Measurements from ENCODE around the gene FTH1. TPM values are rescaled to one million over a fixed set of nuclear protein-coding genes. Genes with fewer than 3 reads are reported as not detected.

The FTH1 gene
- total and polyA plus RNA-seq, 11 donors = 1,764 to 5,397 (median 2,454) TPM

DNA sequence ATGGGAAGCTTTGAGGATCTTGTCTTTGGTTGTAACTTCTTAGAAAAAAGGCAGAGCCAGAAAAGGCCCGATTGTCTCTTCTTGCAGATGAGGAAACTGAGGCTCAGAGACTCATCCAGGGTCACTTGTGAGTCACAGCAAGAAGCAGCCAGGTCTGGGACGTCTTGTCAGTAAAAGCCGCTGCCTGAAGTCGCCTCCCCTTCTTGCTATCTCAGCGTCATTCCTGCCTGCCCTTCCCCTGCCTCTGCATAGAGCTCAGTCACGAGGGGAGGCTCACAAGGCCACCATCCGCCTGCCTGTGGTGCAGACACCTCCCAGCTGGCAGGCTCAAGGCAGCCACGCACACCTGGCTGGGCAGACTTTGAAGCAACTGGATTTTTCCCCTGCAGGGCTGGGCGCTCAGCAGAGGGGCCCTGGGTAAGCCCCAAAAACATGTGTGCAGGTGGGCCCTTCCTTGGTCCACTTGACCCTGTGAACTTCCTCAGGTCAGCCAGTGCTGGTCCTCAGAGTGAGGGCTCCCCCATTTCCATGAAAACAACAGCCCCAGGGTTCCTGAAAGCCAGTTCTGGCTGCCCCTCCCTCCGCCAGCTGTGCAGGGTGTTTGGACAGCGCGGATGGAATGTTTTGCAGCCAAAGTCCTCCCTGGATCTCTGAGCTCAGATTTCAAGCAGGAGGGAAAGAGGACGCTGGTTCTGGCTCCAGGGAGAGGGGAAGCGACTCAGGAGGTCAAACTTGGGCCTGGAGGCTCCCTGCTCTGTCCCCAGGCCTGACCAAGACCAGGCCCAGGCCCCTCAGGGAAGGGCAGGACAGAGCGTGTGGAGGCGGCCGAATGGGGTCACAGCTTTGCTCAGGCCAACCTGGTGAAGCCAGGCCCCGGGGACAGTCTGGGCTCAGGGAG lies 44.0 kb downstream of the FTH1 start:
- H3K27me3 ChIP-seq = no peaks in the 10 kb centered on the region
- H3K9me3 ChIP-seq = no peaks in the 10 kb centered on the region
- intact Hi-C loops (cut with DNase I) = no loop called here
- TF ChIP-seq POLR2A (IDR thresholded peaks at IDR 0.05) = no peak
- TF ChIP-seq, protein P1, sequence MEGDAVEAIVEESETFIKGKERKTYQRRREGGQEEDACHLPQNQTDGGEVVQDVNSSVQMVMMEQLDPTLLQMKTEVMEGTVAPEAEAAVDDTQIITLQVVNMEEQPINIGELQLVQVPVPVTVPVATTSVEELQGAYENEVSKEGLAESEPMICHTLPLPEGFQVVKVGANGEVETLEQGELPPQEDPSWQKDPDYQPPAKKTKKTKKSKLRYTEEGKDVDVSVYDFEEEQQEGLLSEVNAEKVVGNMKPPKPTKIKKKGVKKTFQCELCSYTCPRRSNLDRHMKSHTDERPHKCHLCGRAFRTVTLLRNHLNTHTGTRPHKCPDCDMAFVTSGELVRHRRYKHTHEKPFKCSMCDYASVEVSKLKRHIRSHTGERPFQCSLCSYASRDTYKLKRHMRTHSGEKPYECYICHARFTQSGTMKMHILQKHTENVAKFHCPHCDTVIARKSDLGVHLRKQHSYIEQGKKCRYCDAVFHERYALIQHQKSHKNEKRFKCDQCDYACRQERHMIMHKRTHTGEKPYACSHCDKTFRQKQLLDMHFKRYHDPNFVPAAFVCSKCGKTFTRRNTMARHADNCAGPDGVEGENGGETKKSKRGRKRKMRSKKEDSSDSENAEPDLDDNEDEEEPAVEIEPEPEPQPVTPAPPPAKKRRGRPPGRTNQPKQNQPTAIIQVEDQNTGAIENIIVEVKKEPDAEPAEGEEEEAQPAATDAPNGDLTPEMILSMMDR (IDR thresholded peaks at IDR 0.05) = no peak
- peaks cover 3 to 50% (median 29%) of the 10 kb centered on the region in 12 donors for H3K4me1 ChIP-seq
- peak; percentile 71 to 87 (median 82) for DNase-seq
- peak overlapping the region; percentile 78 to 97 (median 86) for H3K27ac ChIP-seq
- H3K4me3 ChIP-seq = peak overlapping the region in 1 of 12 donors; percentile 2
- WGBS, 4 donors = 32 to 59% (median 44%) methylated on average over 11 to 18 of the region's 18 CpGs
- H3K36me3 ChIP-seq = no peaks in the 10 kb centered on the region
- ATAC-seq = peak; percentile 68 to 88 (median 73)

DNA sequence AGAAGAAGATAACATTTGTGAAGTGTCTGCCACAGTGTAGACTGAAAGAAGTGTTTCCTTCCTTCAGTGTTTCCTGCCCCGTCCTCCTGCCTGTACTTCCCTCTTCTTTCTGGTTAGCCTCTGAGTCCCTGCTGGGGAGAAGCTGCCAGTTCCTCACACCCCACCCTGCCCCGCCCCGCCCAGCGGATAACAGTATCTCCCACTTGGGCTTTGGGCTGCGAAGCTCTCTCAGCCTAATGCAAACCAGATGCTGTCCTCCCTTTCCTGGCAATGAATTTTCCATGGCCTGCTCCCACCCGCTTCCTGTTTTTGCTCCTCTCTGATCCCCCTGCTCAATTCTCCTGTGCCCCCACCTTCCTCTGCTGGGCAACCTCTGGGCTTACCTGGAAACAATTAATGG lies 44.9 kb downstream of the FTH1 start:
- Histone ChIP-seq H3K4me1 (peaks cover 3 to 58% (median 36%) of the 10 kb centered on the region in 12 donors), H3K9me3 (no peaks in the 10 kb centered on the region), H3K4me3 (no peak overlapping the region), H3K27ac (peak overlapping the region; percentile 78 to 97 (median 86)), H3K36me3 (no peaks in the 10 kb centered on the region), H3K27me3 (no peaks in the 10 kb centered on the region)
- peak in 1 of 2 donors; percentile 31 for TF ChIP-seq POLR2A (IDR thresholded peaks at IDR 0.05)
- TF ChIP-seq, protein P1 (IDR thresholded peaks at IDR 0.05) = no peak
- DNase-seq = peak; percentile 78 to 90 (median 88)
- ATAC-seq = peak; percentile 55 to 83 (median 76)
- WGBS, 4 donors = 17 to 36% (median 21%) methylated on average over 6 of the region's 6 CpGs
- intact Hi-C loops (cut with DNase I) = no loop called here

DNA sequence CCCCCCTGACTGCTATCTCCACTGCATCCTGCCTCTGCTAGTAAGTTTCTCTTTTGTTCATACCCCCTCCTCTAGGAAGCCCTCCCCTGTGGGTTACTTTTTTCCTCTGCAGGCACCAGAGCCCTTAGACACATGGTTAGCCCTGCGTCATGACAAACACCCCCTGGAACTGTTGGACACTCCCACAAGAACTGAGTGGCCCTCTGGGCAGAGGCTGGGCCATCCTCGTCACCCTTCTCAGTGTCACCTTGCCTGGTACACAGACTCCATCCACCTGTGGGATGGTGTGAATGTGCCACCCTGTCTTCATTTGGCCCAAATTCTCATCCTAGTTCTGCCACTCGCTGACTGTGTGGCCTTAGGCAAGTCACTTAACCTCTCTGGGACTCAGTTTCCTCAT lies 46.0 kb downstream of the FTH1 start:
- Histone ChIP-seq H3K9me3 (no peaks in the 10 kb centered on the region), H3K27me3 (peaks cover 0 to 5% (median 0%) of the 10 kb centered on the region in 9 donors), H3K36me3 (no peaks in the 10 kb centered on the region), H3K27ac (peak overlapping the region in 6 of 12 donors; percentile 28 to 97 (median 86)), H3K4me1 (peaks cover 3 to 61% (median 39%) of the 10 kb centered on the region in 12 donors), H3K4me3 (no peak overlapping the region)
- no peak for DNase-seq
- WGBS, 4 donors = 84 to 96% (median 92%) methylated on average over 3 of the region's 3 CpGs
- TF ChIP-seq POLR2A (IDR thresholded peaks at IDR 0.05) = no peak
- TF ChIP-seq, protein P1 (IDR thresholded peaks at IDR 0.05) = no peak
- no peak for ATAC-seq
- intact Hi-C loops (cut with DNase I) = no loop called here
